Measurements from ENCODE around the gene CCDC85C. TPM values are rescaled to one million over a fixed set of nuclear protein-coding genes. Genes with fewer than 3 reads are reported as not detected.

Gene CCDC85C
- polyA plus RNA-seq, 1 of the 3 experiments (the other 2 are of a cell fraction), result 9.6 TPM

DNA sequence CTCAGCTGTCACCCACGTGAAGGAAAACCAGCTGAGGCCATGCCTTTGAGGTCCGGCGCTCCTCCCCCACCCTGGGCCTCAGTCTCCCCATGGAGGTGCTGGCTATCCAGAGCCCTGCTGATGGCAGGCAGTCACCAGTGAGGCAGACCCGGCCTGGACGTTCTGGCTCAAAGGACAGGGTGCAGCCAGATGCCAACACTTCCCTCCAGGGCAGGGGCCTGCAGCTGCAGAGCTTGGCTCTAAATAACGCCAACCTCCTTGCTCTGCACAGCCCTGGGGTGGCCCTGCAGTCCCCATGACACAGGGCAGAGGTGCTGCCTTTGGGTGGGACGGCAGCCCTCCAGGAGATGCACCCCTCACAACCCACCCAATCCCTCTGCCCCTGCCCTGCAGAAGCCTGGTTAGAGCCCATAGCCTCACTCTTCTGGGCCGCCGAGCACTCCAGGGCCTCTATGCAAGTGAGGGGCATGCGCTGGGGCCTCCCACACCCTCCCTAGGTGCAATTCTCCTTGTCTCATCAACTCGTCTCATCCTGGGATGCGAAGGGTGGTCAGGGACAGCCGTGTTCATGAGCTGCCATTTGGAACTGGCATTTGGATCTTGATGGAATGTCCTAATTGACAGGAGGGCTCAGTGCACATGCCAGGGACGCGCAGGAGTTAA lies 30.4 kb downstream of the CCDC85C start:
- H3K9ac ChIP-seq, result no peak overlapping the region
- peak overlapping the region; percentile 53 to 95 for H3K27ac ChIP-seq (ENCODE audit: low read depth in 2 of 2, low read length in 1 of 2)
- TF ChIP-seq SIN3A (IDR thresholded peaks at IDR 0.05; ENCODE audit: borderline replicate concordance, low read depth, low read length) (no peak), TAF1 (IDR thresholded peaks at IDR 0.05; ENCODE audit: borderline replicate concordance, low read depth, low read length) (no peak), POLR2AphosphoS5 (IDR thresholded peaks at IDR 0.05; ENCODE audit: low read depth, low read length) (no peak), YY1 (IDR thresholded peaks at IDR 0.05; ENCODE audit: low read depth) (no peak), FOXJ3 (CRISPR knock-in tag; IDR thresholded peaks at IDR 0.05) (no peak; the same call in 1 of the 2 replicates), TCF12 (IDR thresholded peaks at IDR 0.05) (no peak), RXRA (IDR thresholded peaks at IDR 0.05; ENCODE audit: borderline replicate concordance, low read depth) (no peak), GABPA (IDR thresholded peaks at IDR 0.05; ENCODE audit: low read depth) (no peak)
- TF ChIP-seq, protein P1, sequence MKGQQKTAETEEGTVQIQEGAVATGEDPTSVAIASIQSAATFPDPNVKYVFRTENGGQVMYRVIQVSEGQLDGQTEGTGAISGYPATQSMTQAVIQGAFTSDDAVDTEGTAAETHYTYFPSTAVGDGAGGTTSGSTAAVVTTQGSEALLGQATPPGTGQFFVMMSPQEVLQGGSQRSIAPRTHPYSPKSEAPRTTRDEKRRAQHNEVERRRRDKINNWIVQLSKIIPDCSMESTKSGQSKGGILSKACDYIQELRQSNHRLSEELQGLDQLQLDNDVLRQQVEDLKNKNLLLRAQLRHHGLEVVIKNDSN (IDR thresholded peaks at IDR 0.05; ENCODE audit: borderline replicate concordance, low read depth), result no peak
- TF ChIP-seq, protein P2, sequence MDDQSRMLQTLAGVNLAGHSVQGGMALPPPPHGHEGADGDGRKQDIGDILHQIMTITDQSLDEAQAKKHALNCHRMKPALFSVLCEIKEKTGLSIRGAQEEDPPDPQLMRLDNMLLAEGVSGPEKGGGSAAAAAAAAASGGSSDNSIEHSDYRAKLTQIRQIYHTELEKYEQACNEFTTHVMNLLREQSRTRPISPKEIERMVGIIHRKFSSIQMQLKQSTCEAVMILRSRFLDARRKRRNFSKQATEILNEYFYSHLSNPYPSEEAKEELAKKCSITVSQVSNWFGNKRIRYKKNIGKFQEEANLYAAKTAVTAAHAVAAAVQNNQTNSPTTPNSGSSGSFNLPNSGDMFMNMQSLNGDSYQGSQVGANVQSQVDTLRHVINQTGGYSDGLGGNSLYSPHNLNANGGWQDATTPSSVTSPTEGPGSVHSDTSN (IDR thresholded peaks at IDR 0.05), result no peak
- H2AFZ ChIP-seq (ENCODE audit: low read depth), result no peak overlapping the region
- peaks cover 46% of the 10 kb centered on the region for H4K20me1 ChIP-seq (ENCODE audit: insufficient read depth)
- H3K9me3 ChIP-seq, result no peaks in the 10 kb centered on the region
- no peak for DNase-seq
- H3F3A ChIP-seq (replicated peaks; ENCODE audit: insufficient read depth), result peaks cover 14% of the 10 kb centered on the region
- H3K4me1 ChIP-seq (ENCODE audit: control insufficient read depth in 1 of 2, insufficient read depth in 2 of 2, low read depth in 1 of 2, low read length in 1 of 2), result peaks cover 46 to 100% of the 10 kb centered on the region in 2 experiments
- peaks cover 52% of the 10 kb centered on the region; the same call in 1 of the 2 replicates for H3K79me2 ChIP-seq (ENCODE audit: insufficient read depth)
- no peaks in the 10 kb centered on the region for H3K27me3 ChIP-seq (ENCODE audit: insufficient read depth)
- POLR2A ChIA-PET, result interaction anchor here (1.4 to 3.2 kb wide), 5 partner anchors 9 to 32 kb away, joined by 6 to 19 read pairs (median 9); partner anchors contain the start of gene CCDC85C
- H3K4me3 ChIP-seq (ENCODE audit: low read depth in 2 of 2, low read length in 1 of 2), result no peak overlapping the region
- no peaks in the 10 kb centered on the region for H3K9me2 ChIP-seq
- CTCF ChIA-PET, result interaction anchor here (0.9 to 4.8 kb wide), 13 partner anchors 8 to 56 kb away, joined by 3 to 30 read pairs (median 5); partner anchors contain the start of gene CCDC85C
- 81% methylated on average over 10 of the region's 15 CpGs for WGBS (ENCODE audit: low lambda C conversion rate)
- no peaks in the 10 kb centered on the region for H3K36me3 ChIP-seq (replicated peaks in 1 of 2; ENCODE audit: control insufficient read depth in 1 of 2, insufficient read depth in 2 of 2, low read length in 1 of 2)
- H3K4me2 ChIP-seq, result peak overlapping the region; percentile 68; the same call in 1 of the 2 replicates

DNA sequence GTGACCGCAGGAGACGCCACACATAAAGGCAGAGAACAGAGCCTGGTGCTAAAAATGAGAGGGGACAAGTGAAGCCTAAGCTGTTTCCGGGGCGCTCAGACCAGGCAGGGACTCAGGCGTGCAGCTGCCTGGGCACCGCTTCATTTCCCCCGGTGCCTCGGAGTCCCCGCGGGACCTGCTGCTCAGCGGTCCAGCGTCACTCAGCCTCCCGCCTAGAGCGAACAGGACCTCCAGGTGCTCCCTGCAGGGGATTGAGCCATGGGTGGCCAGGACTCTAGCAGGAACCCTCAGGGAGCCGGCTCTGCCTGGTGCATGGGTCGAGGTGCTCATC lies 31.0 kb downstream of the CCDC85C start:
- ChIA-PET POLR2A (interaction anchor here (1.0 to 3.2 kb wide), 5 partner anchors 8 to 33 kb away, joined by 6 to 14 read pairs (median 7); no protein-coding TSS in a partner anchor), CTCF (interaction anchor here (1.0 to 4.8 kb wide), 11 partner anchors 11 to 56 kb away, joined by 3 to 30 read pairs (median 5); partner anchors contain the start of gene CCDC85C)
- Histone ChIP-seq H3K4me3 (ENCODE audit: low read depth in 2 of 2, low read length in 1 of 2) (no peak overlapping the region), H3K36me3 (replicated peaks in 1 of 2; ENCODE audit: control insufficient read depth in 1 of 2, insufficient read depth in 2 of 2, low read length in 1 of 2) (no peaks in the 10 kb centered on the region), H3K9ac (no peak overlapping the region), H3K4me1 (ENCODE audit: control insufficient read depth in 1 of 2, insufficient read depth in 2 of 2, low read depth in 1 of 2, low read length in 1 of 2) (peaks cover 52 to 100% of the 10 kb centered on the region in 2 experiments), H3F3A (replicated peaks; ENCODE audit: insufficient read depth) (peaks cover 14% of the 10 kb centered on the region), H3K4me2 (no peak overlapping the region), H3K79me2 (ENCODE audit: insufficient read depth) (peaks cover 52% of the 10 kb centered on the region; the same call in 1 of the 2 replicates), H3K27me3 (ENCODE audit: insufficient read depth) (no peaks in the 10 kb centered on the region), H3K27ac (ENCODE audit: low read depth in 2 of 2, low read length in 1 of 2) (peak overlapping the region in 1 of 2 experiments; percentile 95; a peak in 2 of 4 replicates), H3K9me2 (no peaks in the 10 kb centered on the region), H4K20me1 (ENCODE audit: insufficient read depth) (peaks cover 51% of the 10 kb centered on the region), H3K9me3 (no peaks in the 10 kb centered on the region), H2AFZ (ENCODE audit: low read depth) (no peak overlapping the region)
- DNase-seq, result no peak
- 90% methylated on average over 13 of the region's 16 CpGs for WGBS (ENCODE audit: low lambda C conversion rate)
- TF ChIP-seq, protein P3, sequence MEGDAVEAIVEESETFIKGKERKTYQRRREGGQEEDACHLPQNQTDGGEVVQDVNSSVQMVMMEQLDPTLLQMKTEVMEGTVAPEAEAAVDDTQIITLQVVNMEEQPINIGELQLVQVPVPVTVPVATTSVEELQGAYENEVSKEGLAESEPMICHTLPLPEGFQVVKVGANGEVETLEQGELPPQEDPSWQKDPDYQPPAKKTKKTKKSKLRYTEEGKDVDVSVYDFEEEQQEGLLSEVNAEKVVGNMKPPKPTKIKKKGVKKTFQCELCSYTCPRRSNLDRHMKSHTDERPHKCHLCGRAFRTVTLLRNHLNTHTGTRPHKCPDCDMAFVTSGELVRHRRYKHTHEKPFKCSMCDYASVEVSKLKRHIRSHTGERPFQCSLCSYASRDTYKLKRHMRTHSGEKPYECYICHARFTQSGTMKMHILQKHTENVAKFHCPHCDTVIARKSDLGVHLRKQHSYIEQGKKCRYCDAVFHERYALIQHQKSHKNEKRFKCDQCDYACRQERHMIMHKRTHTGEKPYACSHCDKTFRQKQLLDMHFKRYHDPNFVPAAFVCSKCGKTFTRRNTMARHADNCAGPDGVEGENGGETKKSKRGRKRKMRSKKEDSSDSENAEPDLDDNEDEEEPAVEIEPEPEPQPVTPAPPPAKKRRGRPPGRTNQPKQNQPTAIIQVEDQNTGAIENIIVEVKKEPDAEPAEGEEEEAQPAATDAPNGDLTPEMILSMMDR (IDR thresholded peaks at IDR 0.05), result no peak
- TF ChIP-seq, protein P4, sequence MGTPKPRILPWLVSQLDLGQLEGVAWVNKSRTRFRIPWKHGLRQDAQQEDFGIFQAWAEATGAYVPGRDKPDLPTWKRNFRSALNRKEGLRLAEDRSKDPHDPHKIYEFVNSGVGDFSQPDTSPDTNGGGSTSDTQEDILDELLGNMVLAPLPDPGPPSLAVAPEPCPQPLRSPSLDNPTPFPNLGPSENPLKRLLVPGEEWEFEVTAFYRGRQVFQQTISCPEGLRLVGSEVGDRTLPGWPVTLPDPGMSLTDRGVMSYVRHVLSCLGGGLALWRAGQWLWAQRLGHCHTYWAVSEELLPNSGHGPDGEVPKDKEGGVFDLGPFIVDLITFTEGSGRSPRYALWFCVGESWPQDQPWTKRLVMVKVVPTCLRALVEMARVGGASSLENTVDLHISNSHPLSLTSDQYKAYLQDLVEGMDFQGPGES (IDR thresholded peaks at IDR 0.05; ENCODE audit: low read depth, low read length), result no peak
- TF ChIP-seq, protein P1 (IDR thresholded peaks at IDR 0.05; ENCODE audit: borderline replicate concordance, low read depth), result no peak
- TF ChIP-seq, protein P5, sequence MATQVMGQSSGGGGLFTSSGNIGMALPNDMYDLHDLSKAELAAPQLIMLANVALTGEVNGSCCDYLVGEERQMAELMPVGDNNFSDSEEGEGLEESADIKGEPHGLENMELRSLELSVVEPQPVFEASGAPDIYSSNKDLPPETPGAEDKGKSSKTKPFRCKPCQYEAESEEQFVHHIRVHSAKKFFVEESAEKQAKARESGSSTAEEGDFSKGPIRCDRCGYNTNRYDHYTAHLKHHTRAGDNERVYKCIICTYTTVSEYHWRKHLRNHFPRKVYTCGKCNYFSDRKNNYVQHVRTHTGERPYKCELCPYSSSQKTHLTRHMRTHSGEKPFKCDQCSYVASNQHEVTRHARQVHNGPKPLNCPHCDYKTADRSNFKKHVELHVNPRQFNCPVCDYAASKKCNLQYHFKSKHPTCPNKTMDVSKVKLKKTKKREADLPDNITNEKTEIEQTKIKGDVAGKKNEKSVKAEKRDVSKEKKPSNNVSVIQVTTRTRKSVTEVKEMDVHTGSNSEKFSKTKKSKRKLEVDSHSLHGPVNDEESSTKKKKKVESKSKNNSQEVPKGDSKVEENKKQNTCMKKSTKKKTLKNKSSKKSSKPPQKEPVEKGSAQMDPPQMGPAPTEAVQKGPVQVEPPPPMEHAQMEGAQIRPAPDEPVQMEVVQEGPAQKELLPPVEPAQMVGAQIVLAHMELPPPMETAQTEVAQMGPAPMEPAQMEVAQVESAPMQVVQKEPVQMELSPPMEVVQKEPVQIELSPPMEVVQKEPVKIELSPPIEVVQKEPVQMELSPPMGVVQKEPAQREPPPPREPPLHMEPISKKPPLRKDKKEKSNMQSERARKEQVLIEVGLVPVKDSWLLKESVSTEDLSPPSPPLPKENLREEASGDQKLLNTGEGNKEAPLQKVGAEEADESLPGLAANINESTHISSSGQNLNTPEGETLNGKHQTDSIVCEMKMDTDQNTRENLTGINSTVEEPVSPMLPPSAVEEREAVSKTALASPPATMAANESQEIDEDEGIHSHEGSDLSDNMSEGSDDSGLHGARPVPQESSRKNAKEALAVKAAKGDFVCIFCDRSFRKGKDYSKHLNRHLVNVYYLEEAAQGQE (IDR thresholded peaks at IDR 0.05; ENCODE audit: low read depth, low read length), result no peak
- TF ChIP-seq POLR2AphosphoS5 (IDR thresholded peaks at IDR 0.05; ENCODE audit: low read depth, low read length) (no peak), SIN3A (IDR thresholded peaks at IDR 0.05; ENCODE audit: borderline replicate concordance, low read depth, low read length) (no peak), EZH2phosphoT487 (IDR thresholded peaks at IDR 0.05; ENCODE audit: borderline replicate concordance, low read depth) (no peak), TEAD4 (IDR thresholded peaks at IDR 0.05; ENCODE audit: borderline replicate concordance, insufficient read depth) (no peak)
